Stimulated activated CD4-positive, alpha-beta T cell treated with anti-CD3 and anti-CD28 coated beads, Interleukin-4, amount 100 ng/mL, for 24 hours (primary cell): ENCODE results near the gene CELF5.
"Not testable (repeated sequence)": the region's sequence is repeated elsewhere in the genome, so short reads cannot be mapped to it uniquely, and the experiment has no call there.

Experiments
- DNase-seq: peaks from one replicate; pipeline ENCODE4 v3.0.0-alpha.2; 2020

CELF5 gene

DNA sequence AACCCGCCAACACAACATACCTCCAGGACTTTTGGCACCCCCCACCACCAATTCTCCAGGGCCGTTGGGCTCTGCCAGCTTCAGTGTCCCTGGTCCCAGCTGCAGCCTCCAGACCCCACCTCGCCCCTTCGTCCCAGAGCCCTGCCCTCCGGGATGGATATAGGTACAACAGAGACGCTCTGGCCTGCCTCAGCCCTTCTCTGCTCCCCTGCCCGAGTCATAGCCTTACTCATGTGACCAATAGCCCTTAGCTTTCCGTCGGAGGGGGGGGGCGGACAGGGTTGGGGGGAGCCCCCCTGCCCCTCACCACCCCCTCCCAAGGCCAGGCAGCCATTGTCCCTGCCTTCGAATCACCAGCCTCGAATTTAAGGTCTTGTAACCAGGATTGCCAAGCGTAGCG, 71.1 kb downstream of the CELF5 start:
- DNase-seq, result no peak

DNA sequence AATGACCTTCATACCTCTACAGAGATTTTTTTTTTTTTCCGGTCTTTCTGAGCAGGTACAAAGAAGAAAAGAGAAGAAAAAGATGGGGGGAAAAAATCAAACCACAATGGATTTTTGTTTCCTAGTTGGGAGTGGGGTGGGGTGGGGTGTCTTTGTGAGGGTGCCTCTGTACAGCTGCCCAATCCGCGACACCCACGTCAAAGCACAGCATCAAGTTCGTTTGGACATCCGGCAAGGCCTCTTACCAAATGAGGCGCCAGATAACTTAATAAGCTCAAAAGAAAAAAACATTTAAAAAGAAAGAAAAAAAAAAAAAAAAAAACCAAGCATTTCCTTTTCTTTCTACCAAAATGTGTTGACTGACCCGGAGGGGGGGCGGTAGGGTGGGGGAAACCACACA, 71.6 kb downstream of the CELF5 start:
- no peak for DNase-seq

DNA sequence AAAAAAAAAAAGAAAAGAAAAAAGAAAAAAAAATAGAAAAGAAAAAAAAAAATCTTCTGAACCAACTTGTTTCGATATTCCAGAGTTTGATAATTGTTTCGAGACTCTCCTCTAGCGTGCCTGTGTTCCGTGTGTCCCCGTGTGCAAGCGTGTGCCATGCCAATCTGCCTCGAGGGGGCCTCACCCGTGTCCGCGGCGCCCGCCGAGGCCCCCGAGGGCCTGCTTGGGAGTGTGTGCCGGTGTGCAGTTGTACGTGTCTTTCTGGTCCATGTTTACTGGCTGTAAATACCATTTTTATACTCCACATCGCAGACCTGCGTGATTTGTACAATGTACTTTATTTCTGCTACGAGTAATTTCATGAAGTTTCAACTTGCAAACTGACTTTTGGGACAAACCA, 72.0 kb downstream of the CELF5 start:
- DNase-seq, result no peak

DNA sequence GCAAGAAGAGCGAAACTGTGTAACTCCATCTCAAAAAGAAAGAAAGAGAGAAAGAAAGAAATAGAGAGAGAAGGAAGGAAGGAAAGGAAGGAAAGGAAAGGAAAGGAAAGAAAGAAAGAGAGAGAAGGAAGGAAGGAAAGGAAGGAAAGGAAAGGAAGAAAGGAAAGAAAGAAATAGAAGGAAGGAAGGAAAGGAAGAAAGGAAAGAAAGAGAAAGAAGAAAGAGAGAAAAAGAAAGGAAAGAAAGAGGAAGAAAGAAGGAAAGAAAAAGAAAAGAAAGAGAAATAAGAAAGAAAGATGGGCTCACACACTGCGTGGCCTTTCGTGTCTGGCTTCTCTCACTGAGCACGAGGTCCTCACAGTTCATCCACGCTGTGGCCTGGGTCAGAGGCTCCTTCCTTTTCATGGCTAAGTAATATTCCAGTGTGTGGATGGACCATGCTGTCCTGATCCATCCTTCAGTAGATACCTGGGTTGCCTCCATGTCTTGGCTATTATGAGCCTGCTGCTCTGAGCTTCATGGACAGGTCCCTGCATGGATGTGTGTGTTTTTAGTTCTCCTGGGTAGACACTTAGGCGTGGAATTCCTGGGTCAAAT, 74.5 kb downstream of the CELF5 start:
- no peak for DNase-seq

DNA sequence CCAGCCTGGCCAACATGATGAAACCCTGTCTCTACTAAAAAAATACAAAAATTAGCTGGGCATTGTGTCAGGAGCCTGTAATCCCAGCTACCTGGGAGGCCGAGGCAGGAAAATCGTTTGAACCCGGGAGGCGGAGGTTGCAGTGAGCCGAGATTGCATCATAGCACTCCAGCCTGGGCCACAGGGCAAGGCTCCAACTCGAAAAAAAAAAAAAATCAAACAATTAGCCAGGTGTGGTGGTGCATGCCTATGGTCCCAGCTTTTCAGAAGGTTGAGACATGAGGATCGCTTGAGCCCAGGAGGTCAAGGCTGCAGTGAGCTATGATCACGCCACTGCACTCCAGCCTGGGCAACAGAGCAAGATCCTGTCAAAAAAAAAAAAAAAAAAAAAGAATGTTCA, 76.1 kb downstream of the CELF5 start:
- not testable (repeated sequence) for DNase-seq

DNA sequence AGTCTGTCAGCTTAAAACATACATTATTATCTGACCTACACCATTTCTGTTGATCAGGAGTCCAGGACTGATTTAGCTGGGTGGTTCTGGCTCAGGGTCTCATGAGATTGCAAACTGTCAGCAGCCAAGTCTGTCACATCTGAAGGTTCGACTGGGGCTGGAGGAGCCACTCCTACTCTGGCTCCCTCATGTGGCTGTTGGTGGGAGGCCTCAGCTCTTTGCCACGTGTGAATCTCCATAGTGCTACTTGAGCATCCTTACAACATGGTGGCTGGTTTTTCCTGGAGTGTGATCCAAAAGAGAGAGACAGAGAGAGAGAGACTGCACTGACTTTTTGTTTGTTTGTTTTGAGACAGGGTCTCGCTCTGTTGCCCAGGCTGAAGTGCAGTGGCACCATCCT, 78.3 kb downstream of the CELF5 start:
- no peak for DNase-seq

DNA sequence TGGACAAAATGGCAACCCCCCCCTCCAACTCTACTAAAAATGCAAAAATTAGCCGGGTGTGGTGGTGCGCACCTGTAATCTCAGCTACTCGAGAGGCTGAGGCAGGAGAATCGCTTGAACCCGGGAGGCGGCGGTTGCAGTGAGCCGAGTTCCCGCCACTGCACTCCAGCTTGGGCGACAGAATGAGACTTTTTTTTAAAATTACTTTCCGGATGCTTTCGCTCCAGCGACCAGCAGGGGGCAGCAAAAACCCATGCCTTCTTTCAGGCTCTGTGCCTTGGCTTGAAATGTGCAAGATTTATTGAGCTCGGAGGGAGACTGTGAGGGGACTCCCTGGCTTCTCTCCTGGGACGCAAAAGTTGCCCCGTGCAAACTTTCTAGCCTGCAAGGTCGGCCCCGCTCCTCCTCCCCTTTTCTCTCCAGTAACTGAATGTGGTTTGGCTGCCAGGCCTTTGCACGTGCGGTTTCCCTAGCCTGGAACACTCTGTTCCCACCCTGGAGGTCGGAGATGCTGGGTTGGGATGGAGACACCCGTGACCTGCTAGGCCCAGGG, 80.5 kb downstream of the CELF5 start:
- peak; percentile 84 for DNase-seq

DNA sequence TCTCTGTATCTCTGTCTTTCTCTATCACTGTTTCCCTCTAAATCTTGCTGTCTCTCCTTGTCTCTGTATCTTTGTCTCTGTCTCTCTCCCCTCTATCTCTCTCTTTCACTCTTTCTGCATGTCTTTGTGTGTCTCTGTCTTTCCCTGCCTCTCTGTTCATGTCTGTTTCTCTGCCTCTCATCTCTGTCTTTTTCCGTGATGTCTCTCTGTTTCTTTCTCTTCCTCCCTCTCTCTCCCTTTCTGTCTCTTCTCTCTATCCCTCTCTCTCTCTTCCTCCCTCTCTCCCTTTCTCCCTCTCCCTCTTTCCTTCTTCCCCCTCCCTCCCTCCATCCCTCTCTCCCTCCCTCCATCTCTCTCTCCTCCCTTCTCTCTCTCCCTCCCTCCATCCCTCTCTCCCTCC, 85.3 kb downstream of the CELF5 start:
- DNase-seq, result no peak

DNA sequence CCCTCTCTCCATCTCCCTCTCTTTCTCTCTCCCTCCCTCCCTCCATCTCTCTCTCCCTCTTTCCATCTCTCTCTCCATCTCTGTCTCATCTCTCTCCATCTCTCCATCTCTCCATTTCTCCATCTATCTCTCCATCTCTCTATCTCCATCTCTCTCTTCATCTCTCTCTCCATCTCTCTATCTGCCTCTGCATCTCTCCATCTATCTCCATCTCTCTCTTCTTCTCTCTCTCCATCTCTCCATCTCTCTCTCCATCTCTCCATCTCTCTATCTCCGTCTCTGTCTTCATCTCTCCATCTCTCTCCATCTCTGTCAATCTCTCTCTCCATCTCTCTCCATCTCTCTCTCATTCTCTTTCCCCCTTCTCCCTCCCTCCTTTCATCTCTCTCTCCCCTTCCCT, 85.8 kb downstream of the CELF5 start:
- DNase-seq, result no peak

DNA sequence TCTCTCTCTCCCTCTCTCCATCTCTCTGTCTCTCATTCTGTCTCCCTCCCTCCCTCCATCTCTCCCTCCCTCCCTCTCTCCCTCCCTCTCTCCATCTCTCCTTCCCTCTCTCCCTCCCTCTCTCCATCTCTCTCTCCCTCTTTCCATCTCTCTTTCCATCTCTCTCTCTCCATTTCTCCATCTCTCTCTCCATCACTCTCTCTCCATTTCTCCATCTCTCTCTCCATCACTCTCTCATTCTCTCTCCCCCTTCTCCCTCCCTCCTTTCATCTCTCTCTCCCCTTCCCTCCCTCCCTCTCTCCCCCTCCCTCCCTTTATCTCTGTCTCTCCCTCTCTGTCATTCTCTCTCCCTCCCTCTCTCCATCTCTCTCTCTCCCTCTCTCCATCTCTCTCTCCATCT, 86.2 kb downstream of the CELF5 start:
- no peak for DNase-seq

DNA sequence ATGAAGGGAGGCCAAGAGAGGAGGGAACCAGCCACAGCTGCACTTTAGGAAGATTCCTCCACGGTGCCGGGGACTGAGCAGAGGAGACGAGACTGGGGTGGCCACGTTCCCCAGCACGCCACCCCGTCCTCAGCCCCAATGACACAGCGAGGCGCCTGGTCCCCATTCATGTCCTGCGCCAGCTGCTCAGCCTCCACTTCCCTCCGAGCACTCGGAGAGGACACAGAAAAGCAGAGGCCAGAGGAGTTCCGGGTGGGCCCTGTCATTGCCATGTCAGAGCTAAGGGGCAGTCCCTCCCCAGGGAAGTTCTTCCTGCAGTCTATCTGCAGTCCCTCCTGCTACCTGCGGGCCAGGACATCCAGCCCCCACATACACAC, 88.7 kb downstream of the CELF5 start:
- DNase-seq, result no peak

DNA sequence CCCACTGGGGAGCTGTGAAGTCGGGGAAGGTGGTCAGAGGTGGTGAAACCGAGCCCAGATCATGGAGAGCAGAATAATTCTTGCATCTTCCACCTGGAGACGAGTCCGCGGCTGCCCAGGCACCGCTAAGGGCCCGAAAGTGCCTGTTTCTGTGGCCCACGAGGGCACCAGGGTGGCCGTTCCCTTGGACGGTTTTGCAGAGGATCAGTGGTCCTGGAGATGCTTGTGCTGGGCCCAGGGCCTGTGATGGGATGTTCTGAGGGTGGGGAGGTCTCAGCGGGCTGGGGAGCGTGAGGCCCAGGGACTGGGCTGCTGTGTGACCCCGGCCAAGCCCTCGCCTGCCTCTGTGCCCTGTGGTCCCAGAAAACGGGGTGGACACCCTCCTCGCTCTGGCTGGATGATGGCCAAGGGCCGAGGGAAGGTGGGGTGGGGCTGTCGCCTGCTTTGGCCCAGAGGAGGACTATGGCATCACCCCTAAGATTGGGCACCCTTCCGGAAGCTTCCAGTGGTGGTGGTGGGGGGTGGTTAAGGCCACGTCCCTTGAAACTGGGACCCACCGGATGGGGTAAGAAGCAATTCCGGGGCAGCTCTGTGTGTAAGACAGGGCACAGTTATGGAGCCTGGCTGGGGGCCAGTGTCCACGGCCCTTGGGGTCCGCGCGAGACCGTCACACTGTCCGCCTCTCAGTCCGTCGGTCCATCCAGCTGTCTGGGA, 90.7 kb downstream of the CELF5 start:
- no peak for DNase-seq

DNA sequence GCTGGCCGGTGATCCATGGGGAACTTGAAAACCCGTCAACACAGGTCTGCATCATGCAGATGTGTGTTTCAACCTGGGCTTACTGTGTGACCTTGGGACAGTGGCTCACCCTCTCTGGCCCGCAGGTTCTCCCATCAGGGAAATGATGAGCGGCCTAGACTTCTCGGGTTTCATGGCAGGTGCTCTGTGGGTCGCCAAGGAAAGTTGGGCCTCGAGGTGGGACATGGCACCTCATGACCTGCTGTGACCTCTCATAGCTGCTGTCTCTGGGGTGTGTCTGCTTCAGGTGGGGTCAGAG, 91.2 kb downstream of the CELF5 start:
- DNase-seq, result no peak

DNA sequence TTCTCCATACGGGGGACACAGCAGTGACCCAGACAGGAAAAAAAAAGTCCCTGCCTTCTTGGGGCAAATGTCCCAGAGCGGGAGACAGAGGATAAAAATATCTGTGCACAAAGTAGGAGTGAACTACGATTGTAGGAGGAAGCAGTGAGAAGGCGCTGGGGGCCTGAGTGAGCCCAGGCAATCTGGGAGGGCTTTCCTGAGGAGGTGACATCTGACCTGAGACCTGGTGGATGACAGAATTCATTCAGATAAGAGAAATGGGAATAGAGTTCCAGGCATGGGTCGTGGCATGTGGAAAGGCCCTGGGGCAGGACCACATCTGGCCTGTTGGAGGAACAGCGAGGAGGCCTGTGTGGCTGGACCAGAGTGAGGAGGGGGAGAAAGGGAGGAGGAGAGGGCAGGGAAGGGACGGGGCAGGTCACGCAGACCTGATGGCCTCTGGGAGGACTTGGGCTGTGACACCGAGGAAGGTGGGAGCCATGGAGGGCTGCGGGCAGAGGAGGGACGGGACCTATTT, 91.7 kb downstream of the CELF5 start:
- DNase-seq, result no peak

DNA sequence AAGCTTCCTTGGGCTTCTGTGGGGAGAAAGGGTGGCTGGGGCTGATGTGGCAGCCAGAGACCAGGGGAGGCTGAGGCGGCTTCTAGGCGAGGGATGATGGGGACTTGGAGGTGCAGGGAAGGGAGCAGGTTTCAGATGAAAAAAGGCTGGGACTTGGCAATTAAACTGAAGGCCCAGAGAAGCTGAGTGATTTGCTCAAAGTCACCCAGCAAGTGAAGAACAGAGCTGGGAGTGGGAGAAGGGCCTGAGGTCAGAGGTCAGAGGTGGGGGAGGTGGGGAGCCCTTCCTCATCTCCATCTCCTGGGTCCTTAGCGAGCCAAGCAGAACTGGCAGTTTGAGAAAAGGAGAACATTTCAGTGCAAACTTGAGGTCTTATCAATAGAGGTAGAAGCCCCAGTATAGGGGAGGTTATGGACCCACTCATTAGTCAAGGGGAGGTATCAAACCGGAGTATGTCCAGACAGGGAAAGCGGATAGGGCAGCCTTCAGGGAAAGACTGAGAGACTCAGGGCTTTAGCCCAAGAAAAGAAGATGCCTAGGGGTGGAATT, 92.3 kb downstream of the CELF5 start:
- no peak for DNase-seq

DNA sequence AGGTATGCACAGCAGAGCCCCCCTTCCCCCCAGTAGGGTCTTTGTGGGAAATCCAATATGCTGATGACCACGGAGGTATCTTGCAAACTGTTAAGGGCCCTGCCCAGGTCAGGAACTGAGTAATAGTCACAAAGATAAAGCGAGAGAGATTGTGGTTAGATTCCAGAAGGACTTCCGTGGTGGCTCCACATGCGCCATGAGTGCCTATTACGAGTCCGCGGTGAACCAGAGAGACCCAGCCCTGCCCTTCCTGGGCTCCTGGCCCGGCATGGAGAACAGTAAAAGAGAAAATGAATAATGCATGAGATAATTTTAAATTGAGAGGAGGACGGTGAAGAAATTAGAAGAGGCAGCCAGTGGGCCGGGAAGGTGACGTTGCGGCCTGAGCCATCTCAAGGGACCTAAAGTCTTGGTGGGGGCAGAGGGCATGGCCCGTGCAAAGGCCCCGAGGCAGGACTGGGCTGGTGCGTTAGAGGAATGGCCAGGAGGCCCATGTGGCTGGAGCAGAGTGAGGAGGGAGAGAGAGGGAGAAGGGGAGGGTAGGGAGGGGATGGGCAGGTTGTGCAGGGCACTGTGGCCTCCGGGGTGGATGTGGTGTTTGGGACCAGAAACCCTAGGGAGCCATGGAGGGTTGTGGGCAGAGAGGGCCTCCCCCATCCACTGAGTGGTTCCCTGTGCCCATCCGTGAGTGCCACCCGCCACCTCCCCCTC, 95.3 kb downstream of the CELF5 start:
- no peak for DNase-seq

DNA sequence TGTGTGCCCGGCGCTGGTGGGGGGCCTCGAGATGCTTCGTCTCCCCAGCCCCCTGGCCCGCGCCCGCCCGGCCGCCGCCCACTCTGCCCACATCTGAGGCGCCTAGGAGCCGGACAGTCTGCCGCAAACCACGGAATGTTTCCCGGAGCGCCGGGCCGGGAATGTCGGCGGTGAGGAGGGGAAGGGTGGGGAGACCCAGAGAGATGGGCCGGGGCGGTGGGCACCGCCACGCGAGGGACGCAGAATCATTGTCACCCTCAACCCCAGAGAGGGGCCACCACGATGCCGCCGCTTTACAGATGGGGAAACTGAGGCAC, 95.9 kb downstream of the CELF5 start:
- no peak for DNase-seq

DNA sequence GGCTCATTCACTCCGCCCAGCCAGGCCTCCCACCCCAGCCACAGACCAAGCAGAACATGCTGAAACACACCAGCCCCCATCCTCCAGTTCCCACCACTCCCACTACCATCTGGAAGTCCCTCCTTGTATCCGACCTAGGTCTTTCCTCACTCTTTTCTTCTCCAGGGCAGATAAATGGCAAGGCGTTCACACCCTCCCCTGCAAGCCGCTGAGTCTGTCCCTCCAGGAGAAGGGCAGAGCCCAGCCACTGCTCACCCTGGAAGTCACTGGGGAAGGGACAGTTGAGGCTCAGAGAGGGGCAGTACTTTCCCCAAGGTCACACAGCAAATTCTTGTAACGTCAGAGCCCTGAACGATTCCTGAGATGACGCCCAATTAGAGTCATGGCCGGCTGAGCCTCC, 96.4 kb downstream of the CELF5 start:
- DNase-seq, result no peak

DNA sequence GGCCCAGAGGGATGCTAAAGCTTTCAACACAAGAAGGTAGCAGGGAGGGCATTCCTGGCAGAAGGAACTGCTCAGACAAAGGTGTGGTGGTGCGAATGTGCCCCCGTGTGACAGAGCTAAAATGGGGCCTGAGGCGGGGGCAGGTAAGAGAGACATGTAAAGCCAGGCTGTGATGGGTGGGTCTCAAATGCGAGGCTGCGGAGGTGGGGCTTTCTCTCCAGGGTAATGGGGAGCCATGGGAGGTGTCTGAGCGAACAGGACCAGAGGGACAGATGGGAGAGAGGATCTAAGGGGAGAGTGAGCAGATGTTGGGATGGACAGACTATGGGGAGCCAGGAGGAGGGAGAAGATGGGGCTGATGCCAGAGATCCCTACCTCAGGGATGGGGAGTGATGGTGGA, 97.2 kb downstream of the CELF5 start:
- no peak for DNase-seq

DNA sequence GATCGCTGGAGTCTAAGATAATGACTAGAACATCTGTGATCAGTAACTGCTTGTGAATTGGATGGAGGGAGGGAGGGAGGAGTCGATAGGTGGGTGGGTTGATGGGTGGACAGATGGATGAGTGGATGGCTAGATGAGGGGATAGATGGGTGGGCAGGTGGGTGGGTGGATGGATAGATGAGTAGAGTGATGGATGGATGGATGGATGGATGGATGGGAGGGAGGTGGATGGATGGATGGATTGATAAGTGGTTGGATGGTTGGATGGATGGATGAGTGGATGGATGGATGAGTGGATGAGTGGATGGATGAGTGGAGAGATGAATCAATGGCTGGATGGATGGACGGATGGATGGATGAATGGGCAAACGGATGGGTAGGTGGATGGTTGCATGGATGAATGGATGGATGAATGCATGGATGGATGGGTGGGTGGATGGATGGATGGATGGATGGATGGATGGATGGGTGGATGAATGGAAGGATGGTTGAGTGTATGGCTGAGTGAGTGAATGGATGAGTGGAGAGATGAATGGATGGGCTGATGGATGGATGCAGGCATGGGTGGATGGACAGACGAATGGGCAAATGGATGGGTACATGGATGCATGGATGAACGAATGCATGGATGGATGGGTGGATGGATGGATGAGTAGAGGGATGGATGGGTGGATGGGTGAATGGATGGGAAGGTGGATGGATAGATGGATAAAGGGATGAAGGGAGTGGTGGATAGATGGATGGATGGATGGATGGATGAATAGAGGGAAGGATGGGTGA, 97.9 kb downstream of the CELF5 start:
- no peak for DNase-seq

DNA sequence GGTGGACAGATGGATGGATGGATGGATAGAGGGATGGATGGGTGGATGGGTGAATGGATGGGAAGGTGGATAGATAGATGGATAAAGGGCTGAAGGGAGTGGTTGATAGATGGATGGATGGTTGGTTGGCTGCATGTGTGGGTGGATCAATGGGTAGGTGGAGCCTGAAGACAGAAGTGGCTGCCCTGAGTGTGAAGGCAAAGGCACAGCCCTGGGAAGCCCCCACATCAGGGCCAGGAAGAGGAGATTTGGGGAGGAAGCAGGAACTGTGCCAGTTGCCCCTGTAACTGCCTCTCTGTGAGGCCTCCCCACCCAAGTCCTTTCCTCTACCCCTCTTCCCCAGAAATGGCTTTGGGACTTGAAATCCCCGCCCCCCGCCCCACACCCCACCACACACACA, 98.6 kb downstream of the CELF5 start:
- DNase-seq, result no peak

DNA sequence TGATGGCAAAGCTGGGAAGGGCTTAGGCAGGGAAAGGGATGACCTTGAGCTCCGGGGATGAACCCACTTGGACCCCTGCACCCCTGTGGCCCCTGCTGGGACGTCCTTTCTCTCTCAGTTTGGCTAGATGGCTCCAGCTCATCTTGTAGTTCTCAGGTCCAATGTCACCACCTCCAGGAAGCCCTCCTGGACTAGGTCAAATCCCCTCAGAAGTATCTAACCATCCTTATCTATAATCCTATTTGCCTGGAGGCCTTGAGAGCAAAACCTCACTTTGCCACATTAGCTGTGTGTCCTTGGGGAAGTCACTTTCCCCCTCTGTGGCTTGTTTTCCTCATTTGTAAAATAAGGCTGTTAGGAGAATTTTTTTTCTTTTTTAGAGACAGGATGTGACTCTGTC, 99.2 kb downstream of the CELF5 start:
- no peak for DNase-seq

DNA sequence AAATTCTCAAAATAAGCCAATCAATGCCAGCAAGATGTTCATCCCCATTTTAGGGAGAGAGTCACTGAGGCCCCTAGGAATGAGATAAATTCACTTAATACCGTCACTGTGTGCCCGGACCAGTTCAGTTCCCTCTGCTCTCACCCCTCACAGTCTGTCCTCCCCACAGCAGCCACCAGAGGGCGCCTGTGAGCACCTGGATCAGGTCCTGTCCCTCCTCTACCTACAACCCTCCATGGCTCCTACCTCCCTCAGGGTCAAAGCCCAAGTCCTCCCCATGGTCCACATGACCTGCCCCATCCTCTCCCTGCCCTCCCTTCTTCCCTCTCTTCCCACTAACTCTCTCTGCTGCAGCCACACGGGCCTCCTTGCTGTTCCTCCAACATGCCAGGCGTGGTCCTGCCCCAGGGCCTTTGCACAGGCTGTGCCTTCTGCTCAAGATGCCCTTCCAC, 100.0 kb downstream of the CELF5 start:
- peak; percentile 82 for DNase-seq
